A549 (cell line): ENCODE measurements around the gene RUBCN. TPM values are rescaled to one million over a fixed set of nuclear protein-coding genes. Genes with fewer than 3 reads are reported as not detected.
A peak's percentile ranks its signal among the peaks of the same experiment; 100 is the strongest.

Source experiments
- ATAC-seq, 2 experiments: fragments of 200-7000 bp in 1 of 2; fragments of >200 bp in 1 of 2; cut with Nextera tagmentation in 1 of 2; cut with Tn5 transposase in 1 of 2; 3 replicates each; pipeline versions ENCODE4 v1.8.0 to v1.9.1; 2018 to 2020; ENCODE audit warnings: mild to moderate bottlenecking in 1 of 2, moderate library complexity in 1 of 2
- CTCF ChIA-PET: fragments of 300-600 bp; sonication (Branson Sonifier 250); formaldehyde crosslinking; extraction: SDS; loops from one replicate; lab custom pipeline; 2021; ENCODE audit warnings: antibody characterized with exemption, inconsistent platforms; lab: Yijun Ruan, JAX
- POLR2A ChIA-PET: fragments of 350-600 bp; formaldehyde crosslinking; extraction: SDS; loops from one replicate; lab custom pipeline; 2021; ENCODE audit warnings: antibody characterized with exemption, inconsistent platforms; lab: Yijun Ruan, JAX
- DNase-seq, 2 experiments: peaks; one replicate each; pipeline versions ENCODE4 v3.0.0 to v3.0.0-alpha.2; 2011 to 2016; ENCODE audit warnings: low read depth in 1 of 2, low spot score in 1 of 2
- FAIRE-seq: peaks from 2 replicates; lab custom pipeline; 2011; peaks lifted over from hg19 to GRCh38; lab: Jason Lieb, UNC
- H3K27ac ChIP-seq, 2 experiments: fragments of >200 bp; sonication (Bioruptor Twin); formaldehyde crosslinking; 3 replicates each; pipeline ENCODE4 v1.5.1; 2016 to 2017
- H3K4me1 ChIP-seq: fragments of >200 bp; sonication (Bioruptor Twin); formaldehyde crosslinking; 3 replicates; pipeline ENCODE4 v1.6.1; 2016
- H3K4me2 ChIP-seq: fragments of >200 bp; sonication (Bioruptor Twin); formaldehyde crosslinking; 3 replicates; pipeline ENCODE4 v1.6.1; 2016
- H3K4me3 ChIP-seq: fragments of >200 bp; sonication (Bioruptor Twin); formaldehyde crosslinking; 3 replicates; pipeline ENCODE4 v1.5.1; 2016
- H3K9me3 ChIP-seq: fragments of >200 bp; sonication (Bioruptor Twin); formaldehyde crosslinking; 3 replicates; pipeline ENCODE4 v1.6.1; 2016
- CBX2 ChIP-seq: fragments of 200-600 bp; sonication (generic); IDR thresholded peaks from 2 replicates; pipeline ENCODE4 v1.6.1; 2016; ENCODE audit warnings: low read depth, mild to moderate bottlenecking, borderline replicate concordance
- CBX8 ChIP-seq: fragments of 200-600 bp; sonication (generic); IDR thresholded peaks from 2 replicates; pipeline ENCODE4 v1.6.1; 2016
- CHD4 ChIP-seq: fragments of 200-600 bp; sonication (generic); IDR thresholded peaks from 2 replicates; pipeline ENCODE4 v1.6.1; 2016; ENCODE audit warnings: antibody characterized with exemption, mild to moderate bottlenecking, borderline replicate concordance
- EP300 ChIP-seq, 2 experiments: fragments of >200 bp; sonication (Bioruptor Twin); formaldehyde crosslinking; IDR thresholded peaks; 2 replicates in 1 of 2; 3 replicates in 1 of 2; pipeline ENCODE4 v1.6.1; 2016 to 2017
- ESRRA ChIP-seq: fragments of 150-350 bp; IDR thresholded peaks from 2 replicates; pipeline ENCODE4 v1.6.1; 2014; ENCODE audit warnings: mild to moderate bottlenecking, low read length, borderline replicate concordance
- JUN ChIP-seq, 2 experiments: fragments of >200 bp; sonication (Bioruptor Twin); formaldehyde crosslinking; IDR thresholded peaks; 2 replicates in 1 of 2; 3 replicates in 1 of 2; pipeline ENCODE4 v1.6.1; 2016 to 2017
- KDM1A ChIP-seq: fragments of 200-600 bp; sonication (generic); IDR thresholded peaks from 2 replicates; pipeline ENCODE4 v1.6.1; 2016; ENCODE audit warnings: low read depth, mild to moderate bottlenecking
- MAFK ChIP-seq: fragments of 450-650 bp; IDR thresholded peaks from 2 replicates; pipeline ENCODE4 v1.6.1; 2014; ENCODE audit not compliant: partially characterized antibody
- MAZ ChIP-seq: fragments of 150-350 bp; IDR thresholded peaks from 2 replicates; pipeline ENCODE4 v1.6.1; 2014; ENCODE audit warnings: antibody characterized with exemption, low read depth, low read length, borderline replicate concordance
- NR3C1 ChIP-seq: fragments of >200 bp; sonication (Bioruptor Twin); formaldehyde crosslinking; IDR thresholded peaks from 3 replicates; pipeline ENCODE4 v1.6.1; 2017
- PHF8 ChIP-seq: fragments of 200-600 bp; sonication (generic); IDR thresholded peaks from 2 replicates; pipeline ENCODE4 v1.6.1; 2016; ENCODE audit warnings: low read depth, mild to moderate bottlenecking, antibody characterized with exemption, moderate library complexity, borderline replicate concordance
- RARB ChIP-seq: fragments of 250-450 bp; sonication (Bioruptor Pico); IDR thresholded peaks from 2 replicates; pipeline ENCODE4 v1.8.0; 2021; ENCODE audit warnings: mild to moderate bottlenecking, moderate library complexity
- SREBF2 ChIP-seq: fragments of 450-650 bp; IDR thresholded peaks from 2 replicates; pipeline ENCODE4 v1.6.1; 2014; ENCODE audit warnings: mild to moderate bottlenecking, moderate library complexity
- ZNF302 ChIP-seq: fragments of 250-450 bp; sonication (Bioruptor Pico); IDR thresholded peaks from 2 replicates; pipeline ENCODE4 v1.9.0; 2021; ENCODE audit warnings: inconsistent platforms, mild to moderate bottlenecking, moderate library complexity
- ZSCAN20 ChIP-seq: fragments of 250-450 bp; sonication (Bioruptor Pico); IDR thresholded peaks from 2 replicates; pipeline ENCODE4 v1.8.0; 2022; ENCODE audit warnings: mild to moderate bottlenecking, moderate library complexity
- WGBS: methylation state at CpG from one replicate; pipeline ENCODE4 v1.1.6; 2017; ENCODE audit errors: missing lambda C conversion rate; 5-methylcytosine and 5-hydroxymethylcytosine counted together
- polyA plus RNA-seq, 4 experiments: library from polyadenylated mRNA; depleted of rRNA in 3 of 4; stranded (reverse); fragments of >200 nt; fragmentation: RNase III in 1 of 4; extraction: RNeasy Plus Mini Kit Qiagen cat#74134 plus additional on column Dnase treatment in 1 of 4; gene quantifications; 2 replicates in 3 of 4; 3 replicates in 1 of 4; pipeline ENCODE4 v1.2.3, GENCODE V29; 2011 to 2017
- TF ChIP-seq, protein P1 (sequence below): IDR thresholded peaks from 2 replicates; pipeline ENCODE4 v1.6.1; 2012
- TF ChIP-seq, protein P2 (sequence below): fragments of 450-650 bp; IDR thresholded peaks from 2 replicates; pipeline ENCODE4 v1.6.1; 2014; ENCODE audit warnings: antibody characterized with exemption
- TF ChIP-seq, protein P3 (sequence below): fragments of 250-450 bp; sonication (Bioruptor Pico); IDR thresholded peaks from 2 replicates; pipeline ENCODE4 v1.5.0; 2021; ENCODE audit warnings: mild to moderate bottlenecking, moderate library complexity, borderline replicate concordance
- TF ChIP-seq, protein P4 (sequence below): fragments of 250-450 bp; sonication (Bioruptor Pico); IDR thresholded peaks from 2 replicates; pipeline ENCODE4 v1.5.0; 2020; ENCODE audit warnings: low read depth, mild to moderate bottlenecking, moderate library complexity
- TF ChIP-seq, protein P5 (sequence below): IDR thresholded peaks from 2 replicates; pipeline ENCODE4 v1.6.1; 2012

Gene RUBCN
- polyA plus RNA-seq, 2 of the 4 experiments (the other 2 are of a cell fraction), result 6.5 to 8.2 TPM

DNA sequence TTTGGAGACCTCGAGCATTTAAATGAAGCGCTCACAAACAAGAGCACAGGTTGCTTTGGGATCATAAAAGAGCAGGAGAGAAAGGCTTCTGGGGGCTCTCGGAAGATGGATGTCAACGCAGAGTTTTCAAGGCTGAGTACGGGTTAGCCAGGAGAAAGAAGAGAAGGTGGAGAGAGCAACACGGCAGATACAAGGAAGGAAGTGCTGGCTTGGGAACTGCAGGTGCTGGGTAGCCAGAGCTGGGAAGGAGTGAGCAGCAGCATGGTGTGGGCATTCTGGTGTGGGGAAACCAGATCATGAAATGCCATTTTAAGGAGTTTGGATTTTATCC lies 580 bp upstream of the RUBCN start:
- FAIRE-seq (no peak), ATAC-seq (peak; percentile 29 to 31; a peak in 5 of 6 replicates), DNase-seq (no peak)
- peak overlapping the region; percentile 78 for H3K4me2 ChIP-seq
- H3K27ac ChIP-seq, result peak overlapping the region; percentile 74 to 78
- WGBS, result 5% methylated on average over 5 of the region's 6 CpGs
- peak overlapping the region; percentile 81 for H3K4me3 ChIP-seq
- POLR2A ChIA-PET, result no interaction called here
- CTCF ChIA-PET, result no interaction called here
- peaks cover 9% of the 10 kb centered on the region; the same call in 1 of the 3 replicates for H3K4me1 ChIP-seq
- H3K9me3 ChIP-seq, result no peaks in the 10 kb centered on the region
- TF ChIP-seq PHF8 (peak; percentile 1; the same call in 1 of the 2 replicates), KDM1A (no peak), CBX8 (no peak)
- TF ChIP-seq, all 56 proteins: peak for 1

DNA sequence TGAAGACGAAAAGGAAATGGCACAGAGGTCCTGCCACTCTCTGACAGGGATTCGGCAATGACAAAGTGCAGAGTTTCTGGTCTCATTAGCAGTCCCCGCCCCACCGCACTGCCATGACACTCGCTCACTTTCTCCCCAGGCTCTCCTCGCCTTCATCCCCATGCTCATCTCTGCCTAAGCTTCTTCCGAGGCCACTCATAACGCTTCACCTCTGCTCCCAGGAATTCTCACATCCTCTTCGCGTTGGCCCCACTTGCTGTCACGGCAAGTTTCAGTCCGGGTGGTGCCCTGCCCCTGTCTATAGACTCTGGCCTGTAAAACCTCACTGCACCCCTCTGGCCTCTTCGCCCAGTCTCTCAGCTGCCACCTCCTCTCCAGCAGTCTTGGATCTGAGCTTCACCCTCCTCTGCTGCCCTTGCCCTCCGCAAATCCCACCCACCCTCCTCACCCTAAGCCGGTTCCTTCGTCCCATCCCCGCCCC lies 654 bp downstream of the RUBCN start:
- ChIA-PET CTCF (interaction anchor here (0.6 to 1.5 kb wide), 2 partner anchors 10 to 30 kb away, joined by 3 read pairs; no protein-coding TSS in a partner anchor), POLR2A (interaction anchor here (0.7 to 1.0 kb wide), 2 partner anchors 9 to 13 kb away, joined by 3 read pairs; partner anchors contain the start of gene FYTTD1)
- DNase-seq (peak in 1 of 2 experiments; percentile 31), FAIRE-seq (no peak), ATAC-seq (peak; percentile 28 to 31)
- H3K4me3 ChIP-seq, result peak overlapping the region; percentile 81
- 7% methylated on average over 13 of the region's 17 CpGs for WGBS
- H3K4me1 ChIP-seq, result peaks cover 9% of the 10 kb centered on the region; the same call in 1 of the 3 replicates
- H3K9me3 ChIP-seq, result no peaks in the 10 kb centered on the region
- peak overlapping the region; percentile 99 for H3K4me2 ChIP-seq
- TF ChIP-seq NR3C1, result no peak
- TF ChIP-seq JUN (IDR thresholded peaks at IDR 0.05), result no peak
- no peak for TF ChIP-seq RARB
- TF ChIP-seq, protein P1, sequence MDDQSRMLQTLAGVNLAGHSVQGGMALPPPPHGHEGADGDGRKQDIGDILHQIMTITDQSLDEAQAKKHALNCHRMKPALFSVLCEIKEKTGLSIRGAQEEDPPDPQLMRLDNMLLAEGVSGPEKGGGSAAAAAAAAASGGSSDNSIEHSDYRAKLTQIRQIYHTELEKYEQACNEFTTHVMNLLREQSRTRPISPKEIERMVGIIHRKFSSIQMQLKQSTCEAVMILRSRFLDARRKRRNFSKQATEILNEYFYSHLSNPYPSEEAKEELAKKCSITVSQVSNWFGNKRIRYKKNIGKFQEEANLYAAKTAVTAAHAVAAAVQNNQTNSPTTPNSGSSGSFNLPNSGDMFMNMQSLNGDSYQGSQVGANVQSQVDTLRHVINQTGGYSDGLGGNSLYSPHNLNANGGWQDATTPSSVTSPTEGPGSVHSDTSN, result no peak
- no peak for TF ChIP-seq CHD4
- no peak for TF ChIP-seq MAZ
- no peak for TF ChIP-seq KDM1A
- no peak for TF ChIP-seq ESRRA
- TF ChIP-seq, protein P2, sequence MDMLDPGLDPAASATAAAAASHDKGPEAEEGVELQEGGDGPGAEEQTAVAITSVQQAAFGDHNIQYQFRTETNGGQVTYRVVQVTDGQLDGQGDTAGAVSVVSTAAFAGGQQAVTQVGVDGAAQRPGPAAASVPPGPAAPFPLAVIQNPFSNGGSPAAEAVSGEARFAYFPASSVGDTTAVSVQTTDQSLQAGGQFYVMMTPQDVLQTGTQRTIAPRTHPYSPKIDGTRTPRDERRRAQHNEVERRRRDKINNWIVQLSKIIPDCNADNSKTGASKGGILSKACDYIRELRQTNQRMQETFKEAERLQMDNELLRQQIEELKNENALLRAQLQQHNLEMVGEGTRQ, result no peak
- no peak for TF ChIP-seq CBX8
- no peak for TF ChIP-seq MAFK
- no peak for TF ChIP-seq PHF8
- TF ChIP-seq, protein P3, sequence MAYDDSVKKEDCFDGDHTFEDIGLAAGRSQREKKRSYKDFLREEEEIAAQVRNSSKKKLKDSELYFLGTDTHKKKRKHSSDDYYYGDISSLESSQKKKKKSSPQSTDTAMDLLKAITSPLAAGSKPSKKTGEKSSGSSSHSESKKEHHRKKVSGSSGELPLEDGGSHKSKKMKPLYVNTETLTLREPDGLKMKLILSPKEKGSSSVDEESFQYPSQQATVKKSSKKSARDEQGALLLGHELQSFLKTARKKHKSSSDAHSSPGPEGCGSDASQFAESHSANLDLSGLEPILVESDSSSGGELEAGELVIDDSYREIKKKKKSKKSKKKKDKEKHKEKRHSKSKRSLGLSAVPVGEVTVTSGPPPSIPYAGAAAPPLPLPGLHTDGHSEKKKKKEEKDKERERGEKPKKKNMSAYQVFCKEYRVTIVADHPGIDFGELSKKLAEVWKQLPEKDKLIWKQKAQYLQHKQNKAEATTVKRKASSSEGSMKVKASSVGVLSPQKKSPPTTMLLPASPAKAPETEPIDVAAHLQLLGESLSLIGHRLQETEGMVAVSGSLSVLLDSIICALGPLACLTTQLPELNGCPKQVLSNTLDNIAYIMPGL (CRISPR knock-in tag), result no peak
- no peak for TF ChIP-seq ZNF302 (CRISPR knock-in tag)
- no peak for TF ChIP-seq CBX2
- TF ChIP-seq, protein P4, sequence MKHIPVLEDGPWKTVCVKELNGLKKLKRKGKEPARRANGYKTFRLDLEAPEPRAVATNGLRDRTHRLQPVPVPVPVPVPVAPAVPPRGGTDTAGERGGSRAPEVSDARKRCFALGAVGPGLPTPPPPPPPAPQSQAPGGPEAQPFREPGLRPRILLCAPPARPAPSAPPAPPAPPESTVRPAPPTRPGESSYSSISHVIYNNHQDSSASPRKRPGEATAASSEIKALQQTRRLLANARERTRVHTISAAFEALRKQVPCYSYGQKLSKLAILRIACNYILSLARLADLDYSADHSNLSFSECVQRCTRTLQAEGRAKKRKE (CRISPR knock-in tag), result no peak
- TF ChIP-seq EP300 (IDR thresholded peaks at IDR 0.05), result no peak
- TF ChIP-seq SREBF2, result no peak
- no peak for TF ChIP-seq ZSCAN20
- TF ChIP-seq, protein P5, sequence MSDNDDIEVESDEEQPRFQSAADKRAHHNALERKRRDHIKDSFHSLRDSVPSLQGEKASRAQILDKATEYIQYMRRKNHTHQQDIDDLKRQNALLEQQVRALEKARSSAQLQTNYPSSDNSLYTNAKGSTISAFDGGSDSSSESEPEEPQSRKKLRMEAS, result no peak
- peak overlapping the region; percentile 84 to 92 for H3K27ac ChIP-seq
